Spleen (tissue), 11 donors: ENCODE results near the gene SFXN3. TPM values are rescaled to one million over a fixed set of nuclear protein-coding genes. Genes with fewer than 3 reads are reported as not detected.
A peak's percentile ranks its signal among the peaks of the same experiment; 100 is the strongest.
"Not testable (repeated sequence)": the region's sequence is repeated elsewhere in the genome, so short reads cannot be mapped to it uniquely, and the experiment has no call there.

Experiments used
- DNase-seq: peaks from one replicate; pipeline ENCODE4 v3.0.0-alpha.2; 2020
- H3K27ac ChIP-seq, 8 donors: fragments of 200-600 bp; sonication (generic) in 7 of 8; 1 replicate in 4 of 8; 2 replicates in 4 of 8; pipeline versions ENCODE4 v1.5.0 to v1.8.0; 2016 to 2021; ENCODE audit warnings: inconsistent platforms in 4 of 8, mild to moderate bottlenecking in 4 of 8, moderate library complexity in 1 of 8
- H3K27me3 ChIP-seq, 7 donors: fragments of 200-600 bp; sonication (generic) in 6 of 7; replicated peaks in 1 of 7; 1 replicate in 4 of 7; 2 replicates in 3 of 7; pipeline versions ENCODE4 v1.5.0 to v1.8.0; 2016 to 2021; ENCODE audit warnings: inconsistent platforms in 3 of 7, mild to moderate bottlenecking in 1 of 7
- H3K36me3 ChIP-seq, 6 donors: fragments of 200-600 bp; sonication (generic) in 5 of 6; 1 replicate in 4 of 6; 2 replicates in 2 of 6; pipeline versions ENCODE4 v1.5.0 to v1.8.0; 2016 to 2021; ENCODE audit warnings: inconsistent platforms in 2 of 6
- H3K4me1 ChIP-seq, 6 donors: fragments of 200-600 bp; sonication (generic) in 5 of 6; 1 replicate in 3 of 6; 2 replicates in 3 of 6; pipeline versions ENCODE4 v1.5.0 to v1.8.0; 2016 to 2021; ENCODE audit warnings: inconsistent platforms in 3 of 6
- H3K4me3 ChIP-seq, 8 donors: fragments of 200-600 bp; sonication (generic) in 7 of 8; 1 replicate in 4 of 8; 2 replicates in 4 of 8; pipeline versions ENCODE4 v1.5.0 to v1.8.0; 2016 to 2021; ENCODE audit warnings: inconsistent platforms in 4 of 8, mild to moderate bottlenecking in 4 of 8, moderate library complexity in 2 of 8
- H3K9me3 ChIP-seq, 8 donors: fragments of 200-600 bp; sonication (generic) in 7 of 8; 1 replicate in 4 of 8; 2 replicates in 4 of 8; pipeline versions ENCODE4 v1.5.0 to v1.8.0; 2016 to 2021; ENCODE audit warnings: inconsistent platforms in 4 of 8
- CTCF ChIP-seq, 11 experiments: fragments of 200-600 bp in 7 of 11; fragments of 450-650 bp in 4 of 11; sonication (generic) in 4 of 11; IDR thresholded peaks in 8 of 11; conservative IDR thresholded peaks in 3 of 11; 1 replicate in 7 of 11; 2 replicates in 4 of 11; pipeline versions ENCODE4 v1.4.0 to v1.8.0; 2016 to 2021; ENCODE audit warnings: antibody characterized with exemption in 11 of 11, inconsistent platforms in 4 of 11, mild to moderate bottlenecking in 1 of 11
- POLR2A ChIP-seq, 3 donors: fragments of 450-650 bp; IDR thresholded peaks; one replicate each; pipeline ENCODE4 v1.5.1; 2017; ENCODE audit warnings: antibody characterized with exemption in 3 of 3, mild to moderate bottlenecking in 1 of 3
- POLR2AphosphoS5 ChIP-seq, 3 donors: sonication (generic); formaldehyde crosslinking; IDR thresholded peaks; one replicate each; pipeline ENCODE4 v1.5.1; 2017; ENCODE audit warnings: antibody characterized with exemption in 3 of 3
- WGBS, 5 donors: extraction: QIAGEN DNeasy Blood & Tissue Kit in 3 of 5; methylation state at CpG; one replicate each; pipeline versions ENCODE4 v1.1.5 to v1.1.7; 2013 to 2018; 5-methylcytosine and 5-hydroxymethylcytosine counted together
- intact Hi-C: fragments of 100-400 bp; cut with DNase I; formaldehyde crosslinking; loops from one replicate; pipeline ENCODE4 v1.15.0; 2023; ENCODE audit warnings: low total_unique reads
- polyA plus RNA-seq, 3 donors: library from polyadenylated mRNA; stranded (reverse); fragments of 200-250 nt; gene quantifications; one replicate each; pipeline ENCODE4 v1.2.1, GENCODE V29; 2013
- total RNA-seq, 7 donors: library from RNA; depleted of rRNA in 3 of 7; stranded (reverse); fragments of >200 nt in 3 of 7; fragmentation: NEBNext Ultra II Directional in 4 of 7; extraction: Animal tissue kit (Norgen Biotek cat#: 25700) in 4 of 7; gene quantifications; one replicate each; pipeline versions ENCODE4 v1.1.0 to v1.2.1, GENCODE V29; 2016 to 2021
- donor health status: healthy with polysubstance abuse.
- donor health status: DM: no; HTN: no; CAD: no; lungs with moderate emphysema.
- donor health status: DM: no; HTN: no; CAD: no.
- donor health status: Bipolar disorder and iron deficiency.
- donor health status: healthy.
- donor health status: DM: no; HTN: no; CAD: no.
- donor health status: DM: yes; HTN: yes; CAD: no.

The SFXN3 gene
- total and polyA plus RNA-seq, 10 donors: 7.9 to 70.0 (median 38.5) TPM

GRCh38 chr10:101032637-101033224 lies 1.7 kb downstream of the SFXN3 start:
- peak overlapping the region; percentile 50 to 82 (median 75) for H3K4me3 ChIP-seq
- 5 to 63% (median 8%) methylated on average over 1 to 6 of the region's 6 CpGs for WGBS, 5 donors
- TF ChIP-seq CTCF (IDR thresholded peaks at IDR 0.05 in 8 of 11, conservative IDR thresholded peaks at IDR 0.05 in 3 of 11): no peak
- TF ChIP-seq POLR2AphosphoS5 (IDR thresholded peaks at IDR 0.05): peak in 1 of 3 donors; percentile 2
- peaks cover 5 to 34% (median 30%) of the 10 kb centered on the region in 6 donors for H3K36me3 ChIP-seq
- no peaks in the 10 kb centered on the region for H3K9me3 ChIP-seq
- no peak for DNase-seq
- peaks cover 0 to 24% (median 0%) of the 10 kb centered on the region in 7 donors for H3K27me3 ChIP-seq
- intact Hi-C loops: no loop called here
- peaks cover 6 to 58% (median 33%) of the 10 kb centered on the region in 6 donors for H3K4me1 ChIP-seq
- peak overlapping the region; percentile 81 to 97 (median 94) for H3K27ac ChIP-seq

GRCh38 chr10:101033276-101033675 lies 2.2 kb downstream of the SFXN3 start:
- H3K27ac ChIP-seq: peak overlapping the region in 7 of 8 donors; percentile 92 to 97 (median 95)
- H3K36me3 ChIP-seq: peaks cover 5 to 39% (median 35%) of the 10 kb centered on the region in 6 donors
- peaks cover 6 to 58% (median 33%) of the 10 kb centered on the region in 6 donors for H3K4me1 ChIP-seq
- H3K27me3 ChIP-seq: peaks cover 0 to 24% (median 0%) of the 10 kb centered on the region in 7 donors
- TF ChIP-seq POLR2A (IDR thresholded peaks at IDR 0.05): no peak
- TF ChIP-seq POLR2AphosphoS5 (IDR thresholded peaks at IDR 0.05): no peak
- TF ChIP-seq CTCF (IDR thresholded peaks at IDR 0.05 in 8 of 11, conservative IDR thresholded peaks at IDR 0.05 in 3 of 11): no peak
- H3K9me3 ChIP-seq: no peaks in the 10 kb centered on the region
- H3K4me3 ChIP-seq: peak overlapping the region in 4 of 8 donors; percentile 50 to 82 (median 66)
- WGBS, 5 donors: 65 to 77% (median 75%) methylated on average over 3 of the region's 3 CpGs
- intact Hi-C loops: no loop called here
- DNase-seq: no peak

GRCh38 chr10:101034404-101034803 lies 3.4 kb downstream of the SFXN3 start:
- H3K27me3 ChIP-seq: peaks cover 0 to 15% (median 0%) of the 10 kb centered on the region in 7 donors
- intact Hi-C loops: not testable (repeated sequence)

GRCh38 chr10:101035314-101035713 lies 4.3 kb downstream of the SFXN3 start:
- Histone ChIP-seq H3K4me3 (no peak overlapping the region), H3K27ac (no peak overlapping the region), H3K4me1 (peaks cover 6 to 38% (median 24%) of the 10 kb centered on the region in 6 donors), H3K36me3 (peaks cover 5 to 59% (median 49%) of the 10 kb centered on the region in 6 donors), H3K9me3 (no peaks in the 10 kb centered on the region), H3K27me3 (peaks cover 0 to 6% (median 0%) of the 10 kb centered on the region in 7 donors)
- no peak for TF ChIP-seq CTCF (IDR thresholded peaks at IDR 0.05 in 8 of 11, conservative IDR thresholded peaks at IDR 0.05 in 3 of 11)
- intact Hi-C loops: no loop called here
- DNase-seq: peak; percentile 59
- 92 to 95% (median 92%) methylated on average over 5 to 7 of the region's 7 CpGs for WGBS, 5 donors

More at GRCh38 chr10:101034404-101034803, 3.4 kb downstream of the SFXN3 start:
- H3K4me3 ChIP-seq, H3K9me3 ChIP-seq, H3K27ac ChIP-seq, DNase-seq: not testable (repeated sequence)
- Histone ChIP-seq H3K4me1 (peaks cover 6 to 47% (median 28%) of the 10 kb centered on the region in 6 donors), H3K36me3 (peaks cover 5 to 51% (median 44%) of the 10 kb centered on the region in 6 donors)
- 86 to 95% (median 93%) methylated on average over 4 of the region's 4 CpGs for WGBS, 5 donors
